NCI-H1417 (cell line): Measurements from ENCODE around the gene MSI2.

Source experiments
- DNase-seq, 3 experiments: peaks; one replicate each; lab custom pipeline; 2025; lab: John Stamatoyannopoulos, UW

MSI2 gene

DNA sequence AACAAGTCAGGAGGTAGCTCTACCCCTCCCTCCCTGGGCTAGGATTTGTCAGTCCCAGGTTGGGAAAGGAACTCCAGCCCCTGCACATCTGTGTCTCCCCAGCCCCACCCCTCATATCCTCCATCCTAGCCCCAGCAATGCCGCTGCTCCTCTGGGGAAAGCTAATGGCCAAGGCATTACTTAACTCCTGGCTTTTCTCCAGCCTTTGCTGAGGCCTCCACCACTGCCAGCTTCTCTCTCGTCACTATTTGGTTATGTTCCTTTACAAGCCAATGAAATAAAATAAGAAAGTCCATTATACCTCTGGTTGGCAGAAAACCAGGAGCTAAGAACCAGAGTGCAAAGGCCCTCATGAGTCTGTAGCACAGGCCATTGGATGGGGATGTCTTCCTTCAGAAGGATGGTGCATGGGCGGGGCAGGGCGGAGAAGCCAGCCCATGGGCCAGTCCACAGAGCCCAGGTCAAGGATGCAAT lies 317.8 kb downstream of the MSI2 start:
- DNase-seq, result no peak

GRCh38 chr17:57576744-57577143 lies 320.4 kb downstream of the MSI2 start:
- DNase-seq, result no peak

DNA sequence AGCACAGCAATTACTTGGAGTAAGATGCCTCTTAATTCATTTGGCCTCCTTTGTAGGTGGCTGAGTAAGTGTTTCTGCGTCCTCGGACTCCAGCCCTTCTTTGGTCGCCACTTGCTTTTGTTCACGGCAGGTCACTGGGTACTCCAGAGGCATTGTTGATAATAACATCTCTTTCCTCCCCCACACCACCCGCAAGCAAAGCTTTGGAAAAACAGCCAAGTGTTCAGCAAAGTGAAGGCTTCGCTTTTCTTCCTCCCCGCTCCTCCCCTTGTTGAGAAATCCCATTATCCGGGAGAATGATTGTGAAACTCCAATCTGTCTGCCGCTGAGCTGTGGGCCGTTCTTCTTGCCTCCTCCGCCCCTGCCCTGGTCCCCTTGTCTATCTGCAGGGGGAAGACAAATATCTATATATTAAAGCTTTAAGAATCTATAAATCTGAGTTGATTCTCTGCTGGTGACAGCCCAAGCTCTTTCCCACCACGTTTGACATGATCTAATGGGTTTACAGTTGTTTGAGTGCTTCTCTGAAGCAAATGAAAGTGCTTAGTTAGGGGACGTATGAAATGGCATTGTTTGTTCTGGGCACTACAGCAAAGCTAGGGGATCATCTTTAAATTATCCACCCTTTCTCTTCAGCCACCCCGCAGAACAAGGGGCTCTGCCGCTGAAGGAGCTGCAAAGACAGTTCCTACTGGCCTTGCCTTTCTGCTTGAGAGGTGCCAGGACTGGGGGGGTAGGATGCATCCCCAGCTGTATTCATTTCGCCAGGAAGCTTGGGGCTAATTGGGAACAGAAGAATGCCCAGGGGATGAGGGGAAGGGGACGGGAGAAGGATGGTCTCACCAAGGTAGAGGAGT lies 321.7 kb downstream of the MSI2 start:
- peak; percentile 77 to 98 (median 93) for DNase-seq

GRCh38 chr17:57578608-57579225 lies 322.4 kb downstream of the MSI2 start:
- peak in 2 of 3 experiments; percentile 49 to 80 for DNase-seq

- no peak for DNase-seq
Measured at GRCh38 chr17:57579245-57579644, 322.9 kb downstream of the MSI2 start.

GRCh38 chr17:57580055-57580739 lies 323.9 kb downstream of the MSI2 start:
- DNase-seq, result no peak

DNA sequence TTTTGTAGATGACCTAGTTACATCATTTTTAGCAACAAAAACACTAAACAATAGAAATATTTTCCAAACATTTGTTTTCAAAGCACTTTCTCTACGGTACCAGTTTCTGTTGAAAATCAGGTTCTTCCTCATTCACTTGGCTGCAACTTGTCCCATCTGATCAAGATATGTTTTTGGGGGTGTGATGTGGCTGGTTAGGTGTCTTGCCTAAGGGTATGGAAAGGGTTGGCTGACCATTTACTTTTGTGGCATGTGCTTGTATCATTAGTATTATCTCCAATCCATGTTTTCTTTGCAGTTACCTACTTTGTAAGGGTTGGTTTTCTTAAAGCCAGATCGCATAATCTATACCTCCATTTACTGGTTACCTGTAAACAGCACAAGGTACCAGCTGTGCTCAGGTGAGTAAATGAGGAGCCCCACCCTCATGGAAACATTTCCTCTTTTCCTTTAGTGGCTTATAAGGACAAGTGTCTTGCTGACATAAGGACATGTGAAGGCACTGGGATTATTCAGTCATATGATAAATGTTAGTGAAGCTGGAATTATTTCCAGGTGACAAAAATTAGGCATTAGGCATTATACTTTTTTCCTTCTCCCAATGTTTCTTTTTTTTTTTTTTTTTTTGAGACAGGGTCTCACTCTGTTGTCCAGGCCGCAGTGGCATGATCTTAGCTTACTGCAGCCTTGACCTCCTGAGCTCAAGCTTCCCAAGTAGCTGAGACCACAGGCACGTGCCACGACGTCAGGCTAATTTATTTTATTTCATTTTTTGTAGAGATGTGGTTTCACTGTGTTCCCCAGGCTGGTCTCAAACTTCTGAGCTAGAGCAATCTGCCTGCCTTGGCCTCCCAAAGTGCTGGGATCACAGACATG lies 326.8 kb downstream of the MSI2 start:
- peak in 1 of 3 experiments; percentile 32 for DNase-seq

- no peak for DNase-seq
Measured at GRCh38 chr17:57584050-57584551, 327.8 kb downstream of the MSI2 start.

DNA sequence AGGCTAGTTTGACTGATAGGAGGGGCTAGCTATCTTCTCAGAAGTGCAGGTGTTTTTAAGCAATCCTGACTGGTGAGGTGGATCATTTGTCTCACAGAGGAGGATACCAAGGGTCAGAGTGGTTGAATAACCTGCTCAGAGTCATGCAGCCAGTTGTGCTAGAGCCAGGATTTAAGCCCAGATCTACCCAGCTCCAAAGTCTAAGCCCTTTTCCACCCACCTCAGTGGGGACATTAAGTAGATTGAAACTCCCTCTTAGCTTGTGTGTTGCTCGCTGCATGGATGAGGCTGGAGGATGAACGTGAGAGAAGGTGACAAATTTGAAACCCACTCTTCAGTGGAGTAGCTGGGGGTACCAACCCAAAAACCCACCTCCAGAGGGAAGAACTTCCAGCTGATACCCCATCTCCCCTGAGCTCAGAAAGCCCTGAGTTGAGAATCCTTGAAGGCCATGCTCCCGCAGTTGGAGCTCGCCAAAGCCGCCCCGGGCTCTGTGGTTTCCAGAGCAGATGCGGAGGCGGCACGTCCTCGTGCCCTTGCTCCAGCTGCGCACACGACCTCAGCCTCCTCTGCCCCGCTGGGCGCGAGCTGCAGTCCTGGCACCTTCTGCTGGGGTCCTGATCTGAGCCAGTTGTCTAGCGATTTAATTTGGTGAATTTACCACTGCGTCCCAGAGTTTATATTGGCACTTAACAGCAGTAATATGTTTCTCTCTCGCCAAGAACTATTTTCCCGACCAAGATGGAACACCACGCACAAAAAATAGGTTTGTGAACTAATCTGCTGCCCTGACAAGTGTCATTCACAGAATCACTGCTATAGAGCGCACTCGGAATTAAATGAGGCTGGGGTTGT lies 329.2 kb downstream of the MSI2 start:
- peak in 1 of 3 experiments; percentile 39 for DNase-seq

GRCh38 chr17:57586196-57586740 lies 329.9 kb downstream of the MSI2 start:
- DNase-seq, result peak; percentile 28 to 76 (median 53)

DNA sequence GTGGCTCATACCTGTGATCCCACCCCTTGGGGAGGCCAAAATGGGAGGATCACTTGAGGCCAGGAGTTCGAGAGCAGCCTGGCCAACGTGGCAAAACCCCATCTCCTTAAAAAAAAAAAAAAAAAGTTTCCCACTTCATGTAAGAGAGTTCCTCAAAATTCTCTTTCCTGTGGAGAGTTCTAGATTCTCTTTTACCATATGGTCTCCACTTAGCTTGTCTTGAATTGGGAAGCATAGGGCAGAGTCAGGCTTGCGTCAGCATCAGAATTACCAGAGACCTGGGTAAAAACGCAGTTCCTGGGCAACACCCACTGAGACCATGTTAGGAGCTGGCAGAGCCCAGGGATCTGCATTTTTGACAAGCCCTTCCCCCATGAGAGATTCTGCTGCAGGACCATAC lies 330.4 kb downstream of the MSI2 start:
- DNase-seq, result no peak

- DNase-seq, result peak in 2 of 3 experiments; percentile 56 to 59
Measured at GRCh38 chr17:57587193-57587969, 331.1 kb downstream of the MSI2 start.

- peak in 1 of 3 experiments; percentile 67 for DNase-seq
Measured at GRCh38 chr17:57588086-57588485, 331.8 kb downstream of the MSI2 start.

DNA sequence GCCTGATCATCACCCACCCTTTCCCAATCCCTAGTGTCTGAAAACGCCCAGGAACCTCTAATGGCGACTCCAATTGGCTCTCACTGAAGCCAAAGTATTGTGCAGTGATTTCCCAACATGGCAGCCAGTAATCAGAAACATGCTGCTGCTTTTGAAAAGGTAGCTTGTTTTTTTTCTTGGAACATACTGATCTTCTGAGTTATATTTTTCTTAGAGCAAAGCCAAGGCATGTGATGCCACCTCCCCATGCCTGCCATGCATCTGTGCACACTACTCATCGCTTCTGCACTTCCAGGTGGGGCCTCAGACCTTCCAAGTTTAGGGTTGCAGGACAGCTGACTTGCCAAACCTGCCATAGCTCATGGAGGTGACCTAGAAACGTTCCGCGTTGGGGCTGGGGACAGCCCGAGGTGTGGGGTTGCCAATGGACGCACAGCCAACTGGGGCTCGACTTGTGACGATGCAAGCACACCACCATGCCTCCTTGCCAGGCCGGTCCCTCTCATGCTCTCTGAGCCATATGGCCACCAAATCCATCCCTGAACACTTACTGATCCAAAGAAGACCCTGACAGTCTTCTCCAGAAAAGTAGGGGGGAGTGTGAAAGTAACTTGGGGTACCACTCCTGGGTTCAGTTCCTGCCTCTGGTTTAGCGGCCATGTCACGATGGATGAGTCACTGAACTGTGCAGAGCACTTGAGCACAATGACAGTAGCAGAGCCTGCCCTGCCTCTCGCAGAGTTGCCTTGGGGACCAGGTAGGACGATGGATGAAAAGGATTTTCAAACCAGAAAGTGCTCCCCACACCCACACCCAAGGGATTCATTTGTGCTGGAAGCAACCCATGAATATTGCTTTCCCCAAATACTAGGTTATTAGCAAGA lies 333.1 kb downstream of the MSI2 start:
- DNase-seq, result no peak

DNA sequence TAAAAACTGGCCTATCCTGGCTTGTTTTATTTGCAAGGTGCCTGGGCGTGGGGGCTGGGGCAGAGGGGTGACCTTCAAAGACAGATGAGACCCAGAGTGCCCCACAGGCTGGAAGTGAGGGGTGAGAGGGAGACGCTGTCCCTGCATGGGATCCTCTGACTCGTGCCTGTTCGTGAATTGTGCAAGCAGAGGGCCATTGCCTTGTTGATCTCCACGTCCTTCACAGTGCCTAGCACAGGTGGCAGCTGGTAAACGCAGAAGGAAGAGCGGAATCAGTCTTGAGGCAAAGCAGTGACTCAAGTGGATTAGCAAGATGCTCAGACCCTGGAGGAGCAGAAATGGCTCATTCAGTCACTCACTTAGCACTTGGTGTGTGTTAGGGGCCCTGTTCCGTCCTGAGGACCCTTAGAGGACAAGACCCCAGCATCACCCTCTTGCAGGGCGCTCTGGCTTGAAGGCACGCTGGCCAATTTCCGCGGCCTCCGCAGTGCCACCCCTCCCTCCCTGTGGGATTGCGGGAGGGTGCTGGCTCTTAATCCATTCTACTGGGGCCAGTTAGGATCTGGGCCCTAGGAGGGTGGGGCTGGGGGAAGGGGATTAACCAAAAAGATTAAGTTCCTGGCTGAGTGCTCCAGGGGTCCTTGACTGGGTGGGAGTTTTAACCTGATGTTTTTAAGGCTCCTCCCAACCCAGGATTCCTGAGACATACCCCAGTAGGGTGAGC lies 337.6 kb downstream of the MSI2 start:
- no peak for DNase-seq

DNA sequence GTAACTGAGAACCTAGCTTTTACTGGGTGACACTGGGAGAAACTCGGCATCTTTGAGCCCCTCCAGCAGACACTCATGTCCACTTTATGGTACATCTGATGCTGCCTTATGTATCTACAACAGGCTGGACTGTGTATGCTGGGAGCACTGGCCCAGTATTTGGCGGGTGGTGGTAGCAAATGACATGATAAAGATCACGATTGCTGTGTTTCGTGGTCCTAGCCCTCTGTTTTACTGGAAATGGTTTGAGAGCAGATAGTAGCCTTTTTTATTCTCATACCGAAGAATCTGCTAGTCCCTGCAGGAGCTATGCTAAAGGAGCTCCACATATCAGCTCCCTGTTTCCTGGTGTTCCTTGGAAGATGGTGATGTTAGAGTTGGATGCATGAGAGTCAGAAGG lies 338.4 kb downstream of the MSI2 start:
- no peak for DNase-seq

DNA sequence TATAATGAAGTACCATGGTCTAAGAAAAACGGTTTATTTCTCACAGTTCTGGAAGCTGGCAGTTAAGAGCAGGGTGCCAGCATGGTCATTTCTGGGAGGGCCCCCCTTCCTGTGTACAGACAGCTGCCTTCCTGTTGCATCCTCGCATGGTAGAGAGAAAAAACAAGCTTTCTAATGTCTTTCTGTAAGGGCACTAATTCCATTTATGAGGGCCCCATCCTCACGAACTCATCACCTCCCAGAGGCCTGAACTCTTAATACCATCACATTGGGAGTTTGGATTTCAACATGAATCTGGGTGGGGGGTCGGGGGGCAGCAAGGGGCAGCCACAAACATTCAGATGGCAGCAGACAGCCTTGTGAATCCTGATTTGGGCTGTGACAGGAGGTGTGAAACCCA lies 339.1 kb downstream of the MSI2 start:
- no peak for DNase-seq
